ENCODE data around the gene FSTL4.
"Not testable (repeated sequence)": the region's sequence is repeated elsewhere in the genome, so short reads cannot be mapped to it uniquely, and the experiment has no call there.

Gene FSTL4

GRCh38 chr5:133214153-133214820 is 398.1 kb downstream of the FSTL4 start:
- in situ Hi-C loops (cut with HindIII; ENCODE audit: low sequenced_read_pairs): loop anchor here (5.0 kb wide), 2 partner anchors 62 to 103 kb away; no protein-coding TSS in a partner anchor

GRCh38 chr5:133205649-133206048 is 406.7 kb downstream of the FSTL4 start:
- in situ Hi-C loops (cut with HindIII; ENCODE audit: low sequenced_read_pairs): no loop called here

- in situ Hi-C loops (cut with HindIII; ENCODE audit: low sequenced_read_pairs): no loop called here
Measured at GRCh38 chr5:133205204-133205603, 407.1 kb downstream of the FSTL4 start.

GRCh38 chr5:133203317-133204305 is 408.7 kb downstream of the FSTL4 start:
- in situ Hi-C loops (cut with HindIII; ENCODE audit: low sequenced_read_pairs): no loop called here

GRCh38 chr5:133202066-133202665 is 410.2 kb downstream of the FSTL4 start:
- in situ Hi-C loops (cut with HindIII; ENCODE audit: low sequenced_read_pairs): no loop called here

- in situ Hi-C loops (cut with HindIII; ENCODE audit: low sequenced_read_pairs): no loop called here
Measured at GRCh38 chr5:133201310-133201709, 411.0 kb downstream of the FSTL4 start.

- in situ Hi-C loops (cut with HindIII; ENCODE audit: low sequenced_read_pairs): no loop called here
Measured at GRCh38 chr5:133200256-133200655, 412.1 kb downstream of the FSTL4 start.

- in situ Hi-C loops (cut with HindIII; ENCODE audit: low sequenced_read_pairs): no loop called here
Measured at GRCh38 chr5:133199417-133200178, 412.7 kb downstream of the FSTL4 start.

GRCh38 chr5:133198511-133198910 is 413.8 kb downstream of the FSTL4 start:
- in situ Hi-C loops (cut with HindIII; ENCODE audit: low sequenced_read_pairs): no loop called here

- in situ Hi-C loops (cut with HindIII; ENCODE audit: low sequenced_read_pairs): no loop called here
Measured at GRCh38 chr5:133196441-133197085, 415.8 kb downstream of the FSTL4 start.

GRCh38 chr5:133195250-133195649 is 417.1 kb downstream of the FSTL4 start:
- in situ Hi-C loops (cut with HindIII; ENCODE audit: low sequenced_read_pairs): no loop called here

GRCh38 chr5:133193794-133194193 is 418.5 kb downstream of the FSTL4 start:
- in situ Hi-C loops (cut with HindIII; ENCODE audit: low sequenced_read_pairs): no loop called here

GRCh38 chr5:133192716-133193115 is 419.6 kb downstream of the FSTL4 start:
- in situ Hi-C loops (cut with HindIII; ENCODE audit: low sequenced_read_pairs): no loop called here

- in situ Hi-C loops (cut with HindIII; ENCODE audit: low sequenced_read_pairs): no loop called here
Measured at GRCh38 chr5:133189881-133190280, 422.5 kb downstream of the FSTL4 start.

- in situ Hi-C loops (cut with HindIII; ENCODE audit: low sequenced_read_pairs): no loop called here
Measured at GRCh38 chr5:133179405-133179804, 432.9 kb downstream of the FSTL4 start.

- in situ Hi-C loops (cut with HindIII; ENCODE audit: low sequenced_read_pairs): not testable (repeated sequence)
Measured at GRCh38 chr5:133170756-133171387, 441.5 kb downstream of the FSTL4 start.

- in situ Hi-C loops (cut with HindIII; ENCODE audit: low sequenced_read_pairs): no loop called here
Measured at GRCh38 chr5:133164759-133165158, 447.6 kb downstream of the FSTL4 start.

- in situ Hi-C loops (cut with HindIII; ENCODE audit: low sequenced_read_pairs): no loop called here
Measured at GRCh38 chr5:133163839-133164238, 448.5 kb downstream of the FSTL4 start.

- in situ Hi-C loops (cut with HindIII; ENCODE audit: low sequenced_read_pairs): no loop called here
Measured at GRCh38 chr5:133159543-133159942, 452.8 kb downstream of the FSTL4 start.

Measured in endothelial cell of hepatic sinusoid (primary cell).